Measurements from ENCODE around the gene ACSF2.
"Not testable (repeated sequence)": the region's sequence is repeated elsewhere in the genome, so short reads cannot be mapped to it uniquely, and the experiment has no call there.

The ACSF2 gene

GRCh38 chr17:50412188-50412732, 13.8 kb upstream of the ACSF2 start:
- DNase-seq, result no peak

GRCh38 chr17:50414808-50415207, 11.2 kb upstream of the ACSF2 start:
- no peak for DNase-seq

- not testable (repeated sequence) for DNase-seq
These were observed 6.4 kb upstream of the ACSF2 start for GRCh38 chr17:50419577-50419976.

- DNase-seq, result no peak
These were observed 5.5 kb upstream of the ACSF2 start for GRCh38 chr17:50420419-50421112.

GRCh38 chr17:50421308-50422051, 4.5 kb upstream of the ACSF2 start:
- peak; percentile 23 for DNase-seq

- no peak for DNase-seq
These were observed 3.3 kb upstream of the ACSF2 start for GRCh38 chr17:50422738-50423137.

GRCh38 chr17:50423553-50424159, 2.4 kb upstream of the ACSF2 start:
- DNase-seq, result peak; percentile 29

- DNase-seq, result no peak
These were observed 1.6 kb upstream of the ACSF2 start for GRCh38 chr17:50424246-50424995.

GRCh38 chr17:50424996-50425681, 879 bp upstream of the ACSF2 start:
- peak; percentile 17 for DNase-seq

- no peak for DNase-seq
These were observed 409 bp downstream of the ACSF2 start for GRCh38 chr17:50426472-50426782.

- DNase-seq, result peak; percentile 60
These were observed 1.1 kb downstream of the ACSF2 start for GRCh38 chr17:50426814-50427787.

- DNase-seq, result not testable (repeated sequence)
These were observed 2.1 kb downstream of the ACSF2 start for GRCh38 chr17:50428126-50428525.

- peak; percentile 9 for DNase-seq
These were observed 2.9 kb downstream of the ACSF2 start for GRCh38 chr17:50428831-50429424.

GRCh38 chr17:50429793-50430192, 3.8 kb downstream of the ACSF2 start:
- DNase-seq, result no peak

- peak; percentile 24 for DNase-seq
These were observed 5.0 kb downstream of the ACSF2 start for GRCh38 chr17:50430821-50431618.

- DNase-seq, result no peak
These were observed 6.2 kb downstream of the ACSF2 start for GRCh38 chr17:50432125-50432762.

GRCh38 chr17:50437409-50437808, 11.4 kb downstream of the ACSF2 start:
- no peak for DNase-seq

- no peak for DNase-seq
These were observed 13.0 kb downstream of the ACSF2 start for GRCh38 chr17:50439008-50439407.

- no peak for DNase-seq
These were observed 14.3 kb downstream of the ACSF2 start for GRCh38 chr17:50440172-50440837.

Data from eye (tissue), 1 donor.